K562 (cell line): ENCODE measurements around the gene PACS2. TPM values are rescaled to one million over a fixed set of nuclear protein-coding genes. Genes with fewer than 3 reads are reported as not detected.

Source experiments
- ATAC-seq: fragments of 200-7000 bp; cut with Tn5 transposase; 3 replicates; pipeline ENCODE4 v1.9.1; 2020; ENCODE audit warnings: moderate library complexity
- BruUV-seq: library from RNA; stranded (reverse); fragments of 400-500 nt; replicated peaks from 2 replicates; lab custom pipeline; 2021; lab: Mats Ljungman, UMichigan
- CTCF ChIA-PET: fragments of 300-600 bp; formaldehyde crosslinking; extraction: SDS; loops from one replicate; lab custom pipeline; 2021; ENCODE audit warnings: low intra/inter-chr PET ratio; lab: Yijun Ruan, JAX
- POLR2A ChIA-PET: fragments of 300-600, 350-650 bp; sonication (Branson Sonifier 250); formaldehyde crosslinking; extraction: SDS; loops from one replicate; lab custom pipeline; 2021; ENCODE audit warnings: antibody characterized with exemption, inconsistent platforms; lab: Yijun Ruan, JAX
- DNase-seq, 4 experiments: peaks; one replicate each; pipeline versions ENCODE4 v3.0.0 to v3.0.0-alpha.2; 2011 to 2018; ENCODE audit warnings: low spot score in 3 of 4, mixed read lengths in 3 of 4; ENCODE audit errors: extremely low read depth in 1 of 4
- FAIRE-seq: peaks from 2 replicates; lab custom pipeline; 2011; peaks lifted over from hg19 to GRCh38; lab: Jason Lieb, UNC
- H2AFZ ChIP-seq: 2 replicates; pipeline ENCODE4 v1.6.0; 2011; ENCODE audit warnings: low read depth, low read length, control low read depth, inconsistent platforms
- H3K27ac ChIP-seq: fragments of 200-600 bp; 3 replicates; pipeline ENCODE4 v1.8.0; 2011; ENCODE audit warnings: low read depth, mild to moderate bottlenecking, control low read depth, inconsistent platforms, low read length, moderate library complexity, mixed read lengths; ENCODE audit errors: extremely low read depth
- H3K27me3 ChIP-seq, 2 experiments: fragments of 300-600 bp in 1 of 2; 2 replicates in 1 of 2; 3 replicates in 1 of 2; pipeline versions ENCODE4 v1.6.0 to v1.8.0; 2011; ENCODE audit warnings: inconsistent platforms in 2 of 2, low read length in 2 of 2, mild to moderate bottlenecking in 1 of 2, mixed read lengths in 1 of 2, moderate library complexity in 1 of 2; ENCODE audit not compliant: control insufficient read depth in 2 of 2, insufficient read depth in 2 of 2
- H3K36me3 ChIP-seq: fragments of 300-600 bp; 3 replicates; pipeline ENCODE4 v1.8.0; 2011; ENCODE audit warnings: mild to moderate bottlenecking, low read length, inconsistent platforms; ENCODE audit not compliant: control insufficient read depth, insufficient read depth
- H3K4me1 ChIP-seq, 2 experiments: fragments of 200-600 bp in 1 of 2; replicated peaks in 1 of 2; 2 replicates in 1 of 2; 3 replicates in 1 of 2; pipeline versions ENCODE4 v1.5.1 to v1.8.0; 2011; ENCODE audit warnings: inconsistent platforms in 2 of 2, low read length in 2 of 2, mild to moderate bottlenecking in 1 of 2, mixed read lengths in 1 of 2, moderate library complexity in 1 of 2; ENCODE audit not compliant: control insufficient read depth in 2 of 2, insufficient read depth in 2 of 2
- H3K4me2 ChIP-seq: 2 replicates; pipeline ENCODE4 v1.6.1; 2011; ENCODE audit warnings: low read length, control low read depth, inconsistent platforms, mixed read lengths; ENCODE audit not compliant: insufficient read depth
- H3K4me3 ChIP-seq: fragments of 200-600 bp; sonication (generic), shearing (Covaris generic); 2 replicates; pipeline ENCODE4 v1.5.1; 2016; ENCODE audit warnings: control low read depth, inconsistent platforms
- H3K79me2 ChIP-seq: fragments of 200-600 bp; 3 replicates; pipeline ENCODE4 v1.8.0; 2011; ENCODE audit warnings: low read length, inconsistent platforms; ENCODE audit not compliant: control insufficient read depth, insufficient read depth
- H3K9ac ChIP-seq, 2 experiments: 2 replicates each; pipeline versions ENCODE4 v1.6.0 to v1.6.1; 2011; ENCODE audit warnings: low read depth in 2 of 2, low read length in 2 of 2, control low read depth in 1 of 2, inconsistent platforms in 1 of 2, mild to moderate bottlenecking in 1 of 2, mixed read lengths in 1 of 2; ENCODE audit not compliant: insufficient read depth in 1 of 2
- H3K9me1 ChIP-seq: one replicate; pipeline ENCODE4 v1.6.0; 2011; ENCODE audit warnings: inconsistent platforms, mild to moderate bottlenecking, low read length, moderate library complexity; ENCODE audit not compliant: control insufficient read depth, insufficient read depth
- H3K9me3 ChIP-seq: replicated peaks from 2 replicates; pipeline ENCODE4 v1.5.1; 2011; ENCODE audit warnings: low read depth, low read length, inconsistent platforms; ENCODE audit not compliant: control insufficient read depth, insufficient read depth
- H4K20me1 ChIP-seq: replicated peaks from 2 replicates; pipeline ENCODE4 v1.6.1; 2011; ENCODE audit warnings: low read length, inconsistent platforms, mixed read lengths; ENCODE audit not compliant: control insufficient read depth, insufficient read depth
- CTCFL ChIP-seq: IDR thresholded peaks from 2 replicates; pipeline ENCODE4 v1.6.1; 2011; ENCODE audit warnings: borderline replicate concordance, low read depth, mild to moderate bottlenecking, moderate library complexity, low read length; ENCODE audit not compliant: insufficient read depth, poor library complexity, severe bottlenecking
- SAFB2 ChIP-seq: fragments of 200-400 bp; formaldehyde crosslinking; IDR thresholded peaks from 2 replicates; pipeline ENCODE4 v1.6.1; 2018; ENCODE audit warnings: borderline replicate concordance, low read length, low read depth, moderate library complexity; ENCODE audit not compliant: severe bottlenecking
- ZNF23 ChIP-seq: fragments of 250-450 bp; sonication (Bioruptor Pico); IDR thresholded peaks from 2 replicates; pipeline ENCODE4 v1.4.0; 2020; ENCODE audit warnings: mild to moderate bottlenecking
- ZNF277 ChIP-seq: fragments of 250-450 bp; sonication (Bioruptor Pico); IDR thresholded peaks from 2 replicates; pipeline ENCODE4 v1.8.0; 2022; ENCODE audit warnings: inconsistent platforms, mild to moderate bottlenecking, moderate library complexity, borderline replicate concordance
- ZNF311 ChIP-seq: fragments of 250-450 bp; sonication (Bioruptor Pico); IDR thresholded peaks from 2 replicates; pipeline ENCODE4 v1.4.0; 2020; ENCODE audit warnings: mild to moderate bottlenecking, moderate library complexity
- ZNF318 ChIP-seq, 2 experiments: fragments of 450-650 bp; IDR thresholded peaks; 2 replicates each; pipeline ENCODE4 v1.6.1; 2016; ENCODE audit warnings: mild to moderate bottlenecking in 2 of 2, borderline replicate concordance in 1 of 2, low read depth in 1 of 2, moderate library complexity in 1 of 2
- ZNF354B ChIP-seq: fragments of 250-450 bp; sonication (Bioruptor Pico); IDR thresholded peaks from 2 replicates; pipeline ENCODE4 v1.4.0; 2020
- ZNF75A ChIP-seq: fragments of 450-650 bp; formaldehyde crosslinking; IDR thresholded peaks from 2 replicates; pipeline ENCODE4 v1.4.0; 2020; ENCODE audit warnings: mild to moderate bottlenecking
- WGBS: fragments of 100-300 bp; shearing (Covaris generic); methylation state at CpG from one replicate; pipeline ENCODE4 v1.1.6; 2016; ENCODE audit warnings: low coverage, mixed read lengths; ENCODE audit not compliant: insufficient coverage; ENCODE audit errors: missing lambda C conversion rate; 5-methylcytosine and 5-hydroxymethylcytosine counted together
- in situ Hi-C: fragments of 300-500 bp; cut with MboI; formaldehyde crosslinking; loops from 4 replicates; pipeline ENCODE4 v1.15.0; 2018; ENCODE audit warnings: inconsistent platforms, mixed read lengths
- intact Hi-C: fragments of 100-400 bp; cut with micrococcal nuclease; formaldehyde crosslinking; loops from 2 replicates; pipeline ENCODE4 v1.14.2; 2022
- polyA plus RNA-seq, 8 experiments: library from polyadenylated mRNA; depleted of rRNA in 4 of 8; stranded (reverse) in 5 of 8; unstranded in 3 of 8; fragments of >200 nt; fragmentation: Nextera tagmentation in 2 of 8; fragmentation: Illumina TruSeq in 1 of 8; extraction: Ambion mirVana in 2 of 8; extraction: Trizol in 1 of 8; gene quantifications; 2 replicates each; pipeline versions ENCODE4 v1.2.1 to v1.2.3, GENCODE V29; 2011 to 2014; ENCODE audit warnings: inconsistent platforms in 1 of 8, missing spikeins in 1 of 8
- total RNA-seq, 7 experiments: library from RNA; depleted of rRNA in 6 of 7; stranded (reverse); fragments of >200 nt in 6 of 7; fragmentation: Illumina TruSeq in 2 of 7; extraction: Trizol in 2 of 7; gene quantifications; 2 replicates each; pipeline versions ENCODE4 v1.2.1 to v1.2.3, GENCODE V29; 2011 to 2021; ENCODE audit warnings: low replicate concordance in 1 of 7

The PACS2 gene
- total and polyA plus RNA-seq, 9 of the 15 experiments (the other 6 are each of a cell fraction or from before 2014, with no cell fraction given), result 0.11 to 20.8 (median 9.9) TPM

- FAIRE-seq (no peak), ATAC-seq (no peak), DNase-seq (no peak)
- H3K9ac ChIP-seq, result no peak overlapping the region
- peaks cover 21% of the 10 kb centered on the region for H3K79me2 ChIP-seq
- no peaks in the 10 kb centered on the region for H4K20me1 ChIP-seq
- POLR2A ChIA-PET, result no interaction called here
- H3K36me3 ChIP-seq, result peaks cover 6% of the 10 kb centered on the region; the same call in 1 of the 3 replicates
- H3K27ac ChIP-seq, result no peak overlapping the region
- in situ Hi-C loops, result no loop called here
- H3K4me2 ChIP-seq, result no peak overlapping the region
- 96% methylated on average over 7 of the region's 11 CpGs for WGBS
- CTCF ChIA-PET, result no interaction called here
- H3K4me3 ChIP-seq, result no peak overlapping the region
- H3K9me3 ChIP-seq, result no peaks in the 10 kb centered on the region
- peaks cover 11 to 51% of the 10 kb centered on the region in 2 experiments; a peak in 4 of 5 replicates for H3K4me1 ChIP-seq
- no peaks in the 10 kb centered on the region for H3K9me1 ChIP-seq
- H3K27me3 ChIP-seq, result no peaks in the 10 kb centered on the region
- no TSS peak for BruUV-seq
- intact Hi-C loops, result no loop called here
- H2AFZ ChIP-seq, result no peak overlapping the region
- TF ChIP-seq ZNF318 (IDR thresholded peaks at IDR 0.05; ENCODE audit: borderline replicate concordance in 1 of 2, low read depth in 1 of 2) (no peak), ZNF354B (CRISPR knock-in tag) (no peak), ZNF311 (CRISPR knock-in tag) (no peak), ZNF277 (no peak), CTCFL (no peak), SAFB2 (no peak), ZNF23 (no peak), ZNF75A (no peak)
Measured at GRCh38 chr14:105416671-105417070, 102.1 kb downstream of the PACS2 start.
